ENCODE measurements around the gene TRIP6.

Gene TRIP6

GRCh38 chr7:100921039-100921438 is 53.9 kb downstream of the TRIP6 start:
- H3K4me3 ChIP-seq (ENCODE audit: low read depth, low read length): no peak overlapping the region
- TF ChIP-seq, protein P1, sequence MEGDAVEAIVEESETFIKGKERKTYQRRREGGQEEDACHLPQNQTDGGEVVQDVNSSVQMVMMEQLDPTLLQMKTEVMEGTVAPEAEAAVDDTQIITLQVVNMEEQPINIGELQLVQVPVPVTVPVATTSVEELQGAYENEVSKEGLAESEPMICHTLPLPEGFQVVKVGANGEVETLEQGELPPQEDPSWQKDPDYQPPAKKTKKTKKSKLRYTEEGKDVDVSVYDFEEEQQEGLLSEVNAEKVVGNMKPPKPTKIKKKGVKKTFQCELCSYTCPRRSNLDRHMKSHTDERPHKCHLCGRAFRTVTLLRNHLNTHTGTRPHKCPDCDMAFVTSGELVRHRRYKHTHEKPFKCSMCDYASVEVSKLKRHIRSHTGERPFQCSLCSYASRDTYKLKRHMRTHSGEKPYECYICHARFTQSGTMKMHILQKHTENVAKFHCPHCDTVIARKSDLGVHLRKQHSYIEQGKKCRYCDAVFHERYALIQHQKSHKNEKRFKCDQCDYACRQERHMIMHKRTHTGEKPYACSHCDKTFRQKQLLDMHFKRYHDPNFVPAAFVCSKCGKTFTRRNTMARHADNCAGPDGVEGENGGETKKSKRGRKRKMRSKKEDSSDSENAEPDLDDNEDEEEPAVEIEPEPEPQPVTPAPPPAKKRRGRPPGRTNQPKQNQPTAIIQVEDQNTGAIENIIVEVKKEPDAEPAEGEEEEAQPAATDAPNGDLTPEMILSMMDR (IDR thresholded peaks at IDR 0.05; ENCODE audit: low read depth, low read length): no peak
